Prostate gland (tissue), 2 donors: Measurements from ENCODE around the gene NGB.

Experiments
- CTCF ChIP-seq, 4 experiments: fragments of 200-600 bp in 2 of 4; fragments of 450-650 bp in 2 of 4; sonication (generic) in 2 of 4; IDR thresholded peaks; 1 replicate in 3 of 4; 2 replicates in 1 of 4; pipeline ENCODE4 v1.5.1; 2016 to 2019; ENCODE audit warnings: antibody characterized with exemption in 4 of 4, mild to moderate bottlenecking in 2 of 4, moderate library complexity in 2 of 4
- POLR2A ChIP-seq: fragments of 450-650 bp; IDR thresholded peaks from one replicate; pipeline ENCODE4 v1.6.1; 2016; ENCODE audit warnings: antibody characterized with exemption, mild to moderate bottlenecking

GRCh38 chr14:77286576-77286975 is 15.6 kb upstream of the NGB start:
- TF ChIP-seq CTCF (IDR thresholded peaks at IDR 0.05) (no peak), POLR2A (no peak)
